HepG2 (cell line): Measurements from ENCODE around the gene RNFT2. TPM values are rescaled to one million over a fixed set of nuclear protein-coding genes. Genes with fewer than 3 reads are reported as not detected.

Experiments
- ATAC-seq: fragments of 200-7000 bp; cut with Tn5 transposase; 3 replicates; pipeline ENCODE4 v1.9.1; 2020; ENCODE audit warnings: mild to moderate bottlenecking, moderate library complexity
- BruUV-seq: library from RNA; stranded (reverse); fragments of 400-500 nt; replicated peaks from 2 replicates; lab custom pipeline; 2021; lab: Mats Ljungman, UMichigan
- CTCF ChIA-PET: fragments of 300-600 bp; formaldehyde crosslinking; extraction: SDS; loops from one replicate; lab custom pipeline; 2021; ENCODE audit warnings: low total read pairs, inconsistent platforms, low intra/inter-chr PET ratio; lab: Yijun Ruan, JAX
- POLR2A ChIA-PET: fragments of 350-600 bp; sonication (Branson Sonifier 250); formaldehyde crosslinking; loops from one replicate; lab custom pipeline; 2020; ENCODE audit warnings: antibody characterized with exemption, inconsistent platforms; lab: Yijun Ruan, JAX
- DNase-seq: peaks from one replicate; pipeline ENCODE4 v3.0.0-alpha.2; 2015; ENCODE audit warnings: low spot score
- FAIRE-seq: peaks from 3 replicates; lab custom pipeline; 2011; peaks lifted over from hg19 to GRCh38; lab: Jason Lieb, UNC
- H2AFZ ChIP-seq: one replicate; pipeline ENCODE4 v1.6.1; 2011; ENCODE audit warnings: low read length, inconsistent platforms
- H3K27ac ChIP-seq: fragments of 300-600 bp; 3 replicates; pipeline ENCODE4 v1.8.0; 2011; ENCODE audit warnings: mixed run types, mild to moderate bottlenecking, mixed read lengths, low read length, inconsistent platforms; ENCODE audit not compliant: insufficient read depth; ENCODE audit errors: extremely low read length
- H3K27me3 ChIP-seq, 2 experiments: fragments of 200-600 bp in 1 of 2; 2 replicates in 1 of 2; 3 replicates in 1 of 2; pipeline versions ENCODE4 v1.6.0 to v1.8.0; 2011; ENCODE audit warnings: low read length in 2 of 2, mild to moderate bottlenecking in 2 of 2, moderate library complexity in 2 of 2, inconsistent platforms in 1 of 2; ENCODE audit not compliant: insufficient read depth in 2 of 2, control insufficient read depth in 1 of 2
- H3K36me3 ChIP-seq, 2 experiments: fragments of 200-600 bp in 1 of 2; replicated peaks in 1 of 2; 2 replicates in 1 of 2; 3 replicates in 1 of 2; pipeline versions ENCODE4 v1.5.1 to v1.8.0; 2011; ENCODE audit warnings: low read length in 2 of 2, inconsistent platforms in 1 of 2; ENCODE audit not compliant: insufficient read depth in 2 of 2, control insufficient read depth in 1 of 2
- H3K4me1 ChIP-seq: 2 replicates; pipeline ENCODE4 v1.5.1; 2012; ENCODE audit warnings: low read length, inconsistent platforms; ENCODE audit not compliant: insufficient read depth
- H3K4me2 ChIP-seq: 2 replicates; pipeline ENCODE4 v1.6.0; 2011; ENCODE audit warnings: low read depth, low read length, inconsistent platforms
- H3K4me3 ChIP-seq, 3 experiments: fragments of 200-600 bp in 1 of 3; sonication (generic), shearing (Covaris generic) in 1 of 3; replicated peaks in 1 of 3; 2 replicates each; pipeline ENCODE4 v1.5.1; 2011 to 2016; ENCODE audit warnings: low read length in 3 of 3, inconsistent platforms in 2 of 3, low read depth in 2 of 3, mild to moderate bottlenecking in 2 of 3, control low read depth in 1 of 3, mixed read lengths in 1 of 3; ENCODE audit not compliant: insufficient read depth in 1 of 3
- H3K79me2 ChIP-seq: one replicate; pipeline ENCODE4 v1.6.1; 2011; ENCODE audit warnings: low read length, inconsistent platforms; ENCODE audit not compliant: insufficient read depth
- H3K9ac ChIP-seq: 2 replicates; pipeline ENCODE4 v1.6.0; 2011; ENCODE audit warnings: mild to moderate bottlenecking, low read depth, low read length, inconsistent platforms; ENCODE audit not compliant: insufficient read depth
- H3K9me3 ChIP-seq: 2 replicates; pipeline ENCODE4 v1.5.1; 2012; ENCODE audit warnings: mild to moderate bottlenecking, low read length
- H4K20me1 ChIP-seq: 2 replicates; pipeline ENCODE4 v1.6.0; 2011; ENCODE audit warnings: inconsistent platforms, mild to moderate bottlenecking, low read length, moderate library complexity; ENCODE audit not compliant: insufficient read depth
- ATF6 ChIP-seq: sonication (generic); formaldehyde crosslinking; conservative IDR thresholded peaks from 2 replicates; pipeline ENCODE4 v1.4.0; 2020; ENCODE audit warnings: missing genetic modification reagents
- CC2D1A ChIP-seq: sonication (generic); formaldehyde crosslinking; IDR thresholded peaks from 2 replicates; pipeline ENCODE4 v1.8.1; 2023; ENCODE audit warnings: mild to moderate bottlenecking, missing genetic modification reagents
- HOXA9 ChIP-seq: sonication (generic); formaldehyde crosslinking; IDR thresholded peaks from 2 replicates; pipeline ENCODE4 v1.8.1; 2022; ENCODE audit warnings: missing genetic modification reagents, mild to moderate bottlenecking, moderate library complexity, borderline replicate concordance
- KDM2A ChIP-seq: sonication (generic); formaldehyde crosslinking; IDR thresholded peaks from 2 replicates; pipeline ENCODE4 v1.4.0; 2020; ENCODE audit warnings: low read depth, missing genetic modification reagents, borderline replicate concordance
- NAIF1 ChIP-seq: sonication (generic); formaldehyde crosslinking; IDR thresholded peaks from 2 replicates; pipeline ENCODE4 v1.5.0; 2020; ENCODE audit warnings: mild to moderate bottlenecking, missing genetic modification reagents, borderline replicate concordance
- NFYC ChIP-seq: IDR thresholded peaks from 2 replicates; pipeline ENCODE4 v1.6.1; 2016; ENCODE audit warnings: missing genetic modification reagents, missing compliant biosample characterization
- RERE ChIP-seq: IDR thresholded peaks from 2 replicates; pipeline ENCODE4 v1.6.1; 2016; ENCODE audit warnings: low read depth, missing genetic modification reagents, missing compliant biosample characterization
- ZNF557 ChIP-seq: sonication (generic); formaldehyde crosslinking; IDR thresholded peaks from 2 replicates; pipeline ENCODE4 v1.4.0; 2020; ENCODE audit warnings: missing genetic modification reagents
- ZNF644 ChIP-seq: IDR thresholded peaks from 2 replicates; pipeline ENCODE4 v1.6.1; 2016; ENCODE audit warnings: low read depth
- WGBS: methylation state at CpG from one replicate; pipeline ENCODE4 v1.1.6; 2017; ENCODE audit warnings: low lambda C conversion rate; 5-methylcytosine and 5-hydroxymethylcytosine counted together
- in situ Hi-C: cut with HindIII; loops from 2 replicates; pipeline ENCODE4 v1.10.0; 2017; ENCODE audit warnings: low pct_unique_long_range_greater_than_20kb; ENCODE audit not compliant: extremely low pct_ligation_motif_present
- intact Hi-C: fragments of 100-400 bp; cut with micrococcal nuclease; formaldehyde crosslinking; loops from one replicate; pipeline ENCODE4 v1.10.0; 2022; ENCODE audit not compliant: unreplicated experiment
- polyA plus RNA-seq, 8 experiments: library from polyadenylated mRNA; depleted of rRNA in 3 of 8; stranded (reverse) in 7 of 8; unstranded in 1 of 8; fragments of >200 nt; fragmentation: Illumina TruSeq in 4 of 8; extraction: Trizol in 4 of 8; gene quantifications; 2 replicates each; pipeline versions ENCODE4 v1.2.1 to v1.2.3, GENCODE V29; 2011 to 2016; ENCODE audit warnings: low read depth in 4 of 8, missing spikeins in 1 of 8, mixed read lengths in 1 of 8; ENCODE audit not compliant: insufficient read depth in 1 of 8
- total RNA-seq, 5 experiments: library from RNA; depleted of rRNA; stranded (reverse); fragments of >200 nt; fragmentation: Illumina TruSeq; extraction: Trizol; gene quantifications; 2 replicates each; pipeline ENCODE4 v1.2.3, GENCODE V29; 2016; ENCODE audit warnings: low read depth in 1 of 5

The RNFT2 gene
- total and polyA plus RNA-seq, 2 of the 13 experiments (the other 11 are each of a cell fraction or from before 2014, with no cell fraction given) = 3.3 to 8.3 TPM

- Histone ChIP-seq H3K4me1 (peaks cover 11% of the 10 kb centered on the region), H3K4me2 (no peak overlapping the region), H3K9me3 (no peaks in the 10 kb centered on the region), H2AFZ (no peak overlapping the region), H3K27ac (no peak overlapping the region), H3K27me3 (no peaks in the 10 kb centered on the region; a peak in 1 of 5 replicates), H4K20me1 (no peaks in the 10 kb centered on the region)
- in situ Hi-C loops (loop anchor here (10.0 kb wide), 2 partner anchors 205 to 405 kb away; partner anchors contain the start of gene FBXW8), intact Hi-C loops (loop anchor here (10.0 kb wide), 2 partner anchors 315 to 405 kb away; no protein-coding TSS in a partner anchor)
- DNase-seq (no peak), ATAC-seq (no peak)
- 95% methylated on average over 10 of the region's 10 CpGs for WGBS
- ChIA-PET CTCF (no interaction called here), POLR2A (no interaction called here)
- BruUV-seq = no TSS peak
- TF ChIP-seq ATF6 (CRISPR knock-in tag) = no peak
- TF ChIP-seq ZNF644 (CRISPR knock-in tag) = no peak
- TF ChIP-seq HOXA9 (CRISPR knock-in tag) = no peak
- TF ChIP-seq, all 625 proteins: peak for 0
- Histone ChIP-seq H3K36me3 (peaks cover 0 to 5% of the 10 kb centered on the region in 2 experiments; a peak in 1 of 5 replicates), H3K79me2 (no peaks in the 10 kb centered on the region), H3K9ac (no peak overlapping the region), H3K4me3 (no peak overlapping the region)
- no peak for FAIRE-seq
Measured at GRCh38 chr12:116709768-116710167, 28.3 kb upstream of the RNFT2 start.

- Histone ChIP-seq H2AFZ (no peak overlapping the region), H3K27me3 (no peaks in the 10 kb centered on the region; a peak in 1 of 5 replicates), H3K9me3 (no peaks in the 10 kb centered on the region), H3K4me2 (no peak overlapping the region), H3K4me1 (peaks cover 12% of the 10 kb centered on the region), H3K9ac (no peak overlapping the region), H3K27ac (no peak overlapping the region), H3K79me2 (no peaks in the 10 kb centered on the region), H4K20me1 (no peaks in the 10 kb centered on the region), H3K4me3 (no peak overlapping the region), H3K36me3 (peaks cover 0 to 7% of the 10 kb centered on the region in 2 experiments; a peak in 2 of 5 replicates)
- ChIA-PET POLR2A (no interaction called here), CTCF (no interaction called here)
- FAIRE-seq (no peak), DNase-seq (no peak), ATAC-seq (no peak)
- in situ Hi-C loops = no loop called here
- intact Hi-C loops = no loop called here
- WGBS = 67% methylated on average over 8 of the region's 8 CpGs
- no TSS peak for BruUV-seq
- TF ChIP-seq KDM2A (no peak), RERE (CRISPR knock-in tag) (no peak), NFYC (CRISPR knock-in tag) (no peak), CC2D1A (CRISPR knock-in tag) (no peak), ZNF557 (CRISPR knock-in tag) (no peak), NAIF1 (CRISPR knock-in tag) (no peak)
Measured at GRCh38 chr12:116710370-116711150, 27.6 kb upstream of the RNFT2 start.
